Measurements from ENCODE around the gene CTAG2. TPM values are rescaled to one million over a fixed set of nuclear protein-coding genes. Genes with fewer than 3 reads are reported as not detected.
A peak's percentile ranks its signal among the peaks of the same experiment; 100 is the strongest.
"Not testable (repeated sequence)": the region's sequence is repeated elsewhere in the genome, so short reads cannot be mapped to it uniquely, and the experiment has no call there.

CTAG2 gene
- total RNA-seq (2014; rRNA removed; shearing (Covaris generic)) (not detected in 2 replicates), polyA plus RNA-seq (2016; fragmentation: Nextera tagmentation; extraction: Ambion mirVana) (not detected in 2 replicates)

DNA sequence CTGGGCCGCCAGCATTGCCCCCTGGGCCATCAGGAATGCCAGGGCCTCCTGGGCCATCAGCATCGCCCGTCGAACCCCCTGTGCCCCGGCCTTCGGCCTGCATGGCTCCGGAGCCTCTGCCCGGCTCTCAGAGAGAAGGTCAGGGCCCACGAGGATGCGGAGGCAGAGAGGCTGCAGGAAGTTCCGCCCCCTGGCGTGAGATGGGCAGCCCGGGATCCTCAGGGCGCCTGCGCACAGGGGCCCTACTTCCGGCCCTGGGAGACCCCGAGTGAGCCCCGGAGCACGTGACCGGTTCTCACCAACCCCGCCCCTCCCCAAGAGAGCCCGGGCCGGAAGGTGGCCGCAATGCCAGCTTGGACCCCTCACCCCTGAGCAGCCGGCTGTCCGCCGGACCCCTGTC is at the start of gene CTAG2:
TSS of gene CTAG2 (minus strand) at position 167 of the 400 bp plus-strand sequence. CDS start at position 103, 64 bp downstream.
- H3K9ac ChIP-seq; H3K4me1 ChIP-seq (ENCODE audit: insufficient read depth); H3K79me2 ChIP-seq (ENCODE audit: insufficient read depth); H3F3A ChIP-seq (ENCODE audit: insufficient read depth); H3K36me3 ChIP-seq (ENCODE audit: low read depth); H3K4me2 ChIP-seq (ENCODE audit: unreplicated experiment); H3K4me3 ChIP-seq; H3K27me3 ChIP-seq (replicated peaks; ENCODE audit: insufficient read depth); H3K9me3 ChIP-seq (ENCODE audit: low read depth); H3K9me2 ChIP-seq (ENCODE audit: insufficient read depth); H3K27ac ChIP-seq; DNase-seq; H2AFZ ChIP-seq; H4K20me1 ChIP-seq (ENCODE audit: insufficient read depth); in situ Hi-C loops (cut with MboI): not testable (repeated sequence)
- WGBS, 2 experiments (ENCODE audit: low coverage in 1 of 2, low lambda C conversion rate in 2 of 2, missing lambda C conversion rate in 2 of 2) = no CpG with 5 or more reads among the region's 27 CpGs

DNA sequence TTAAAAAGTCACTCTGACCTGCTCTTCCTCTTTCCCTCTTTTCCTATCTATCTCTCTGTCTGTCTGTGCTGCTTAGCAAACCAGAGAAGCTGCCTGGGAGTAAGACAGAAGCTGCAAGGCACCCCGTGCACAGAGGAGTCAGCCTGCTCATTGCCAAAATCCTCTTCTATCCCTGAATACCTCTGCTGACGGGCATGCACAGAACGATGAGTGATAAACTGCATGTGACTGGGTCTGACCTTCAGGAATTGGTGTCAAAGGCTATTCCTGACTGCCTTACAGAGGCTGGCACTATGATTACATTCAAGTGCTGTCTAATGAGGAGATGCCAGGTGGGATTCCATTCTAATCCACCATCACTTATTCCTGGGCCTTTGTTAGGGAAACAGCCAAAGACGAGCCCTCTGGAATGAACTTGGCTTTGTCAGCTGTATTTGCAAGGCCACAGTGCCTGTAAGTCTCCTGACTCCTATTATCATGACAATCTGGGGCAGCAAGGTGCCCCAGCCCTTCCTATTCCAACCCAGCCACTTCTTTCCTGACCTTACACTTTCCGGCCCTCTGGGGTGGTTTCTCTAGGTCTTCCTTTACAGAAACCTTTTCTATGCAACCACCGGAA is 45.4 kb upstream of the CTAG2 start:
- H3K9me2 ChIP-seq (ENCODE audit: insufficient read depth) = no peaks in the 10 kb centered on the region
- no peak for DNase-seq
- no peaks in the 10 kb centered on the region for H3K9me3 ChIP-seq (ENCODE audit: low read depth)
- no peak for TF ChIP-seq EZH2 (IDR thresholded peaks at IDR 0.05; ENCODE audit: insufficient read depth, poor library complexity, severe bottlenecking)
- TF ChIP-seq EZH2phosphoT487 (IDR thresholded peaks at IDR 0.05; ENCODE audit: insufficient read depth, low read depth) = no peak
- in situ Hi-C loops (cut with MboI) = no loop called here
- H4K20me1 ChIP-seq (ENCODE audit: insufficient read depth) = no peaks in the 10 kb centered on the region
- no peak overlapping the region for H3K27ac ChIP-seq
- no peaks in the 10 kb centered on the region for H3K36me3 ChIP-seq (ENCODE audit: low read depth)
- no peak overlapping the region for H3K9ac ChIP-seq
- H3K4me1 ChIP-seq (ENCODE audit: insufficient read depth) = peaks cover 13% of the 10 kb centered on the region
- H3K79me2 ChIP-seq (ENCODE audit: insufficient read depth) = no peaks in the 10 kb centered on the region
- H3K4me2 ChIP-seq (ENCODE audit: unreplicated experiment) = no peak overlapping the region
- H3K4me3 ChIP-seq = no peak overlapping the region
- no peak overlapping the region for H2AFZ ChIP-seq
- WGBS, 2 experiments (ENCODE audit: low coverage in 1 of 2, low lambda C conversion rate in 2 of 2, missing lambda C conversion rate in 2 of 2) = 81% methylated on average over 6 of the region's 6 CpGs
- H3K27me3 ChIP-seq (replicated peaks; ENCODE audit: insufficient read depth) = no peaks in the 10 kb centered on the region
- peaks cover 14% of the 10 kb centered on the region for H3F3A ChIP-seq (ENCODE audit: insufficient read depth)

DNA sequence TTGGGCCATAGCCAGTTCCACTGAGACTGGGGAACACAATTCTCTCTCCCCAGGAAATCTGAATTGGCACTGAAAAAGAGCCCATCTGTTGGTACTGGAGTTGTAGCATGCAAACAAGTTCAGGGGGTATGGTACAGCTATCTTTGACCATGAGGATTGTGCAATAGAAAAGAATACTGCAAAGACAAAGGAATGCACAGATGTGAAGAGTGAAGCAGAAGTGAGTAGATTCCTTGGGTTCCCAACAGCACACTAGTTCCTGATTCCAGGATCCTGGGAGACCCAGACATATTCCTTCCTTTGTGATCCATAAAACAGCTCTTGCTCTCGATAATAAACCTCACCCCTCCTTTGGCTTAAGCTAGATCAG is 43.3 kb upstream of the CTAG2 start:
- Histone ChIP-seq H3K9me2 (ENCODE audit: insufficient read depth) (no peaks in the 10 kb centered on the region), H3K4me1 (ENCODE audit: insufficient read depth) (peaks cover 13% of the 10 kb centered on the region), H2AFZ (no peak overlapping the region), H3K36me3 (ENCODE audit: low read depth) (no peaks in the 10 kb centered on the region), H4K20me1 (ENCODE audit: insufficient read depth) (no peaks in the 10 kb centered on the region), H3K4me3 (0 out of 2 replicates have a peak overlapping the region, but pooled peaks have one; percentile 18), H3F3A (ENCODE audit: insufficient read depth) (peaks cover 14% of the 10 kb centered on the region), H3K9ac (0 out of 2 replicates have a peak overlapping the region, but pooled peaks have one; percentile 36), H3K4me2 (ENCODE audit: unreplicated experiment) (peak overlapping the region; percentile 46), H3K79me2 (ENCODE audit: insufficient read depth) (no peaks in the 10 kb centered on the region), H3K9me3 (ENCODE audit: low read depth) (no peaks in the 10 kb centered on the region), H3K27ac (peak overlapping the region; percentile 65), H3K27me3 (replicated peaks; ENCODE audit: insufficient read depth) (no peaks in the 10 kb centered on the region)
- 100% methylated on average over 1 of the region's 1 CpG; no CpG with 5 or more reads in 1 of the 2 experiments for WGBS, 2 experiments (ENCODE audit: low coverage in 1 of 2, low lambda C conversion rate in 2 of 2, missing lambda C conversion rate in 2 of 2)
- TF ChIP-seq EZH2phosphoT487 (IDR thresholded peaks at IDR 0.05; ENCODE audit: insufficient read depth, low read depth) (no peak), EZH2 (IDR thresholded peaks at IDR 0.05; ENCODE audit: insufficient read depth, poor library complexity, severe bottlenecking) (no peak)
- in situ Hi-C loops (cut with MboI) = no loop called here
- peak; percentile 30 for DNase-seq

DNA sequence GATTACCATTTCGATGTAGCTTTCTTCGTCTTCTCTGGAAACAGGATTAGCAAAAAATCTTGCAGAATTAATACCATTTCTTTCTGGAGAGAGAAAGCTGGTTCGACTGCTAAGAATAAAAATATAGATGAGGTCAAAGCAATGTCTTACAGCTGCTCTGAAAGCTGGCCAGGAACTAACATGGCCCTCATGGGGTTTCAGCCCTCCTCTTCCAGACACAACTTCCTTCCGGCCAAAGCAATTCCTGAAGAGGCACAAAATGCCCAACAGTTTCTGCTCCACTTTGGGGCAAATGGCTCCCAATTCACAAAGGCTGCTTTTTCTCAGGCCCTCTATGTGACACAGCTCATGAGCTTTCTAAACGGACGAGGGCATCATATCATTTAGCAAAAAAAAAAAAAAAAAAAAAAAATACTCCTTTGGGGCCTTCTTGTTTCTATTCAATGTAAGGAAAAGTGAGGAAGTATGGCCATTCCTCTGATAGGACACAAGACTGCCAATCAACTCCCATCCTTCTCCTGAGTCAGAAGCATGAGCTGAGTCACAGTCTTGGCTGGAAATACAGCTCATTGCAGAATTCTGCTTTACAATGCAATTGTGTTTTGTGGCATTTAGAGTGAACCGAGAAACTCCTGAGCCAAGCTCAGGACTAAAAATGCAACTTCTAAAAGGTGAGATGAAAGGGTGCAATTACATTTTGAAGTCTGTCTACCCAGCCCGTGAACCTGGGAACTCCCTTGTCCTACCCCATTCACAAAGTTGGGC is 42.7 kb upstream of the CTAG2 start:
- Histone ChIP-seq H2AFZ (peak overlapping the region; percentile 86), H3K4me2 (ENCODE audit: unreplicated experiment) (peak overlapping the region; percentile 46)

More for the DNA sequence above, 42.7 kb upstream of the CTAG2 start:
- WGBS, 2 experiments (ENCODE audit: low coverage in 1 of 2, low lambda C conversion rate in 2 of 2, missing lambda C conversion rate in 2 of 2) = 17% methylated on average over 8 of the region's 8 CpGs
- Histone ChIP-seq H4K20me1 (ENCODE audit: insufficient read depth) (no peaks in the 10 kb centered on the region), H3K79me2 (ENCODE audit: insufficient read depth) (no peaks in the 10 kb centered on the region), H3K9me3 (ENCODE audit: low read depth) (no peaks in the 10 kb centered on the region), H3K4me1 (ENCODE audit: insufficient read depth) (peaks cover 13% of the 10 kb centered on the region), H3F3A (ENCODE audit: insufficient read depth) (peaks cover 14% of the 10 kb centered on the region), H3K9me2 (ENCODE audit: insufficient read depth) (no peaks in the 10 kb centered on the region), H3K27ac (peak overlapping the region; percentile 65), H3K4me3 (peak overlapping the region; percentile 18; the same call in 1 of the 2 replicates), H3K27me3 (replicated peaks; ENCODE audit: insufficient read depth) (no peaks in the 10 kb centered on the region), H3K36me3 (ENCODE audit: low read depth) (no peaks in the 10 kb centered on the region), H3K9ac (0 out of 2 replicates have a peak overlapping the region, but pooled peaks have one; percentile 36)
- DNase-seq = peak; percentile 83
- in situ Hi-C loops (cut with MboI) = no loop called here
- TF ChIP-seq EZH2 (IDR thresholded peaks at IDR 0.05; ENCODE audit: insufficient read depth, poor library complexity, severe bottlenecking) (no peak), EZH2phosphoT487 (IDR thresholded peaks at IDR 0.05; ENCODE audit: insufficient read depth, low read depth) (no peak)

All from GM23248 (cell line).